Astrocyte (in vitro differentiated cells and primary cell): ENCODE data around the gene MBP. TPM values are rescaled to one million over a fixed set of nuclear protein-coding genes. Genes with fewer than 3 reads are reported as not detected.
A peak's percentile ranks its signal among the peaks of the same experiment; 100 is the strongest.

ENCODE experiments used
- DNase-seq: peaks from one replicate; pipeline ENCODE4 v3.0.0-alpha.2; 2010; ENCODE audit warnings: low read depth
- FAIRE-seq: peaks from 2 replicates; lab custom pipeline; 2011; peaks lifted over from hg19 to GRCh38; lab: Jason Lieb, UNC
- H2AFZ ChIP-seq: 2 replicates; pipeline ENCODE4 v1.6.0; 2012; ENCODE audit warnings: low read depth, low read length, inconsistent platforms
- H3K27ac ChIP-seq: 2 replicates; pipeline ENCODE4 v1.5.1; 2011; ENCODE audit warnings: low read depth, low read length, inconsistent platforms
- H3K27me3 ChIP-seq: 2 replicates; pipeline ENCODE4 v1.6.0; 2011; ENCODE audit warnings: low read length, inconsistent platforms; ENCODE audit not compliant: insufficient read depth
- H3K36me3 ChIP-seq: 2 replicates; pipeline ENCODE4 v1.5.1; 2011; ENCODE audit warnings: low read length, inconsistent platforms; ENCODE audit not compliant: insufficient read depth
- H3K4me1 ChIP-seq: 2 replicates; pipeline ENCODE4 v1.5.1; 2011; ENCODE audit warnings: low read length, inconsistent platforms; ENCODE audit not compliant: insufficient read depth
- H3K4me2 ChIP-seq: 2 replicates; pipeline ENCODE4 v1.6.0; 2012; ENCODE audit warnings: low read length, inconsistent platforms
- H3K4me3 ChIP-seq: 2 replicates; pipeline ENCODE4 v1.5.1; 2011; ENCODE audit warnings: low read depth, mild to moderate bottlenecking, low read length, inconsistent platforms; ENCODE audit not compliant: insufficient read depth
- H3K79me2 ChIP-seq: 2 replicates; pipeline ENCODE4 v1.6.0; 2012; ENCODE audit warnings: mild to moderate bottlenecking, low read length, inconsistent platforms; ENCODE audit not compliant: insufficient read depth
- H3K9ac ChIP-seq: 2 replicates; pipeline ENCODE4 v1.6.0; 2012; ENCODE audit warnings: mild to moderate bottlenecking, low read length, inconsistent platforms
- H3K9me3 ChIP-seq: 2 replicates; pipeline ENCODE4 v1.5.1; 2012; ENCODE audit warnings: low read depth, mild to moderate bottlenecking, low read length, inconsistent platforms; ENCODE audit not compliant: insufficient read depth
- H4K20me1 ChIP-seq: 2 replicates; pipeline ENCODE4 v1.6.0; 2012; ENCODE audit warnings: low read length, inconsistent platforms; ENCODE audit not compliant: insufficient read depth
- H3K27ac Mint-ChIP-seq: one replicate; pipeline ENCODE4 v1.8.0; 2021; ENCODE audit warnings: mild to moderate bottlenecking, mixed read lengths; ENCODE audit not compliant: unreplicated experiment
- H3K27me3 Mint-ChIP-seq: one replicate; pipeline ENCODE4 v1.8.0; 2021; ENCODE audit warnings: low read depth, mixed read lengths; ENCODE audit not compliant: unreplicated experiment
- H3K36me3 Mint-ChIP-seq: one replicate; pipeline ENCODE4 v1.8.0; 2021; ENCODE audit warnings: low read depth, mixed read lengths; ENCODE audit not compliant: unreplicated experiment
- H3K4me1 Mint-ChIP-seq: one replicate; pipeline ENCODE4 v1.8.0; 2021; ENCODE audit warnings: low read depth, mixed read lengths; ENCODE audit not compliant: unreplicated experiment
- H3K4me3 Mint-ChIP-seq: one replicate; pipeline ENCODE4 v1.8.0; 2021; ENCODE audit warnings: mild to moderate bottlenecking, moderate library complexity, mixed read lengths; ENCODE audit not compliant: unreplicated experiment
- H3K9me3 Mint-ChIP-seq: one replicate; pipeline ENCODE4 v1.8.0; 2021; ENCODE audit warnings: mild to moderate bottlenecking, mixed read lengths; ENCODE audit not compliant: unreplicated experiment
- EZH2 ChIP-seq: IDR thresholded peaks from 2 replicates; pipeline ENCODE4 v1.6.1; 2012; ENCODE audit warnings: mild to moderate bottlenecking, low read length, inconsistent platforms; ENCODE audit not compliant: insufficient read depth
- total RNA-seq: library from RNA; stranded (reverse); gene quantifications from 2 replicates; pipeline ENCODE4 v1.2.1, GENCODE V29; 2021
- TF ChIP-seq, protein P1 (sequence below): IDR thresholded peaks from 2 replicates; pipeline ENCODE4 v1.5.1; 2011; ENCODE audit warnings: low read depth, mild to moderate bottlenecking, inconsistent platforms, low read length, moderate library complexity; ENCODE audit not compliant: insufficient read depth

Gene MBP
- total RNA-seq, 1 donor from 2014 or later, result 11.4 TPM

DNA sequence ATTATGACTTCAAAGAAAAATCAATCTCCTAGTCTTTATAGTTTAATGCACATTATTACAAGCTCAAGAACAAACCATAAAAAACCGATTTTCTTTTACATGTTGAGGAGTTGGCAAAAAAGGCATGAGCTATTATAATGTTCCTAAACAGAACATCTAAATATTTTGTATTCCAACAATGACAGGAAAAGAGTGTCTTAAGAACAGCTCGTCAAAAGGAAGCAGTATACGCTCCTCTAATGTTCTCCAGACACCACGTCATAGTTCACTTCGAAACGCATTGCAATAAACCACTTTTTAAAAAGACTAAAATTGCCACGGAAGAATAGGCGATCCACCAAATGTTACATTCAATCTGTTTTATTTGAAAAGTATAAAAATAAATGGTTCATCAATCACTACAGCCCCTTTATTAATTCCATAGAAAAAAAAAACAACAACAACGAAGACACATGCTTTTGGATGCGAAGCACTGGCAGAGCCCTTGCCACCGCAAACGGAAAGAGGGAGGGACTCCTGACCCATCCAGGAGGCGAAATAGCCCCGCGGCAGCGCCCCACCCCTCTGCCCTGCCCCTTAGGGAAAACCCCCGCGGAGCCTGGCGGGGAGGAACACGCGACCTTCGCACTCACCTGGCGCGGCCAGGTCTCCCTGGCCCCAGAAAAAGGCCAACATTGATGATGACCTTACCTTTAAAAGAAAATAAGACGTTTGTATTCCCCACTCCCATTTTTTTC, 45.8 kb downstream of the MBP start:
- Mint-ChIP-seq H3K4me3 (peak overlapping the region; percentile 82), H3K27me3 (no peaks in the 10 kb centered on the region), H3K27ac (no peak overlapping the region), H3K9me3 (no peaks in the 10 kb centered on the region), H3K4me1 (peaks cover 25% of the 10 kb centered on the region), H3K36me3 (peaks cover 2% of the 10 kb centered on the region)
- Histone ChIP-seq H3K79me2 (peaks cover 8% of the 10 kb centered on the region), H3K4me3 (peak overlapping the region; percentile 32), H3K9me3 (no peaks in the 10 kb centered on the region), H4K20me1 (no peaks in the 10 kb centered on the region), H3K4me2 (peak overlapping the region; percentile 77), H3K36me3 (no peaks in the 10 kb centered on the region), H3K9ac (peak overlapping the region; percentile 59), H3K27ac (no peak overlapping the region), H3K27me3 (no peaks in the 10 kb centered on the region), H2AFZ (peak overlapping the region; percentile 67), H3K4me1 (peaks cover 18% of the 10 kb centered on the region)
- TF ChIP-seq, protein P1, sequence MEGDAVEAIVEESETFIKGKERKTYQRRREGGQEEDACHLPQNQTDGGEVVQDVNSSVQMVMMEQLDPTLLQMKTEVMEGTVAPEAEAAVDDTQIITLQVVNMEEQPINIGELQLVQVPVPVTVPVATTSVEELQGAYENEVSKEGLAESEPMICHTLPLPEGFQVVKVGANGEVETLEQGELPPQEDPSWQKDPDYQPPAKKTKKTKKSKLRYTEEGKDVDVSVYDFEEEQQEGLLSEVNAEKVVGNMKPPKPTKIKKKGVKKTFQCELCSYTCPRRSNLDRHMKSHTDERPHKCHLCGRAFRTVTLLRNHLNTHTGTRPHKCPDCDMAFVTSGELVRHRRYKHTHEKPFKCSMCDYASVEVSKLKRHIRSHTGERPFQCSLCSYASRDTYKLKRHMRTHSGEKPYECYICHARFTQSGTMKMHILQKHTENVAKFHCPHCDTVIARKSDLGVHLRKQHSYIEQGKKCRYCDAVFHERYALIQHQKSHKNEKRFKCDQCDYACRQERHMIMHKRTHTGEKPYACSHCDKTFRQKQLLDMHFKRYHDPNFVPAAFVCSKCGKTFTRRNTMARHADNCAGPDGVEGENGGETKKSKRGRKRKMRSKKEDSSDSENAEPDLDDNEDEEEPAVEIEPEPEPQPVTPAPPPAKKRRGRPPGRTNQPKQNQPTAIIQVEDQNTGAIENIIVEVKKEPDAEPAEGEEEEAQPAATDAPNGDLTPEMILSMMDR, result no peak
- TF ChIP-seq EZH2, result no peak
- FAIRE-seq (no peak), DNase-seq (no peak)

DNA sequence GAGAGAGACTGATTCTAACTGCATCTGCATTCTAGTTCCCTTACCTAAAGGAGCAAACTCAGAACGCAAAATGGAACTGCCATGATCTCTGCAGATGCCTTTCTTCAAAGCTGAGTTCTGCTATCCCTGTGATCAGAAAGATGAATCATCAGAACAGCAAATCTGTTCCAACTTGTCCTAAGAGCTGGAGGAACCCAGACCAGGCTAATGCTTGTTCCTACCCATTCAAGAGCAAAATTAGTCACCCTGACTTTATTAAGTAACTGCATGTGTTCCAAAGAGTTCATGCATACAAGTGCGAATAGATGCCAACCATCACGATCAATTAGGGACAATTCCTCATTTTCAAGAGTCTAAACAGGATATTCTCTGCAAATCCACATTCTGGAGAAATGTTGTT, 46.5 kb downstream of the MBP start:
- H3K27ac ChIP-seq, result no peak overlapping the region
- H3K36me3 ChIP-seq, result no peaks in the 10 kb centered on the region
- H3K4me1 ChIP-seq, result peaks cover 18% of the 10 kb centered on the region
- peak overlapping the region; percentile 77 for H3K4me2 ChIP-seq
- H3K9me3 Mint-ChIP-seq, result no peaks in the 10 kb centered on the region
- H3K9ac ChIP-seq, result no peak overlapping the region
- DNase-seq, result peak; percentile 89
- TF ChIP-seq, protein P1, result no peak
- TF ChIP-seq EZH2, result no peak
- no peak overlapping the region for H3K27ac Mint-ChIP-seq
- H3K79me2 ChIP-seq, result peaks cover 4% of the 10 kb centered on the region
- H3K27me3 Mint-ChIP-seq, result no peaks in the 10 kb centered on the region
- H3K4me3 ChIP-seq, result no peak overlapping the region
- no peaks in the 10 kb centered on the region for H3K27me3 ChIP-seq
- no peaks in the 10 kb centered on the region for H4K20me1 ChIP-seq
- no peak overlapping the region for H3K4me3 Mint-ChIP-seq
- peak; percentile 83 for FAIRE-seq
- H3K36me3 Mint-ChIP-seq, result peaks cover 2% of the 10 kb centered on the region
- no peaks in the 10 kb centered on the region for H3K9me3 ChIP-seq
- H2AFZ ChIP-seq, result no peak overlapping the region
- peaks cover 25% of the 10 kb centered on the region for H3K4me1 Mint-ChIP-seq

DNA sequence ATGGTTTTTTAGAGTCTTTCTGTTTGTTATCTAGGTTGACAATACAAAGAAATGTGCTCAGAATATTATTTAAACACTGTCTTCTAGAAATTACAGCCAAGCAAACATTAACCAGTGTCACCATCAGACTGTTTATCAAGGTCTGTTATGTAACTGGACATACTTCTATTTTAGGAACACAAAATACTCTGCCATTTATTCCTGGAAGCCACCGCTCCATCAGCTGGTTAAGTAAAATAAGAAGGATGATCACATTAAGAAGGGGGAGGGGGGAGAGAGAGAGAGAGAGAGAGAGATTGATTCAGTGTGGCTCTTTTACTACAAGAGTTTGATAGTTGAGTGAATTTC, 47.9 kb downstream of the MBP start:
- Mint-ChIP-seq H3K9me3 (no peaks in the 10 kb centered on the region), H3K4me3 (no peak overlapping the region), H3K4me1 (peaks cover 16% of the 10 kb centered on the region), H3K27me3 (no peaks in the 10 kb centered on the region), H3K36me3 (peaks cover 2% of the 10 kb centered on the region), H3K27ac (no peak overlapping the region)
- Histone ChIP-seq H3K36me3 (no peaks in the 10 kb centered on the region), H4K20me1 (no peaks in the 10 kb centered on the region), H3K79me2 (peaks cover 4% of the 10 kb centered on the region), H3K9me3 (no peaks in the 10 kb centered on the region), H3K9ac (no peak overlapping the region), H3K27ac (no peak overlapping the region), H3K27me3 (no peaks in the 10 kb centered on the region), H3K4me1 (peaks cover 23% of the 10 kb centered on the region), H3K4me3 (no peak overlapping the region), H2AFZ (no peak overlapping the region), H3K4me2 (no peak overlapping the region)
- no peak for FAIRE-seq
- TF ChIP-seq EZH2, result no peak
- TF ChIP-seq, protein P1, result no peak
- peak; percentile 19 for DNase-seq
